GM21717 (cell line): ENCODE measurements around the gene ZKSCAN4.

Experiments used
- ATAC-seq: cut with Tn5 transposase; IDR thresholded peaks from one replicate; pipeline ENCODE4 v1.9.1; 2021; ENCODE audit warnings: mild to moderate bottlenecking, moderate library complexity; ENCODE audit not compliant: unreplicated experiment

ZKSCAN4 gene

GRCh38 chr6:28252009-28252975 lies at the start of gene ZKSCAN4:
Gene ZKSCAN4 (minus strand): TSS chr6:28252269. CDS start chr6:28251980, 289 bp downstream.
- ATAC-seq: peak; percentile 74

- ATAC-seq: no peak
Observed at GRCh38 chr6:28296520-28297060, 44.5 kb upstream of the ZKSCAN4 start.

- no peak for ATAC-seq
Observed at GRCh38 chr6:28295326-28295725, 43.3 kb upstream of the ZKSCAN4 start.

- ATAC-seq: no peak
Observed at GRCh38 chr6:28291573-28291972, 39.5 kb upstream of the ZKSCAN4 start.

- no peak for ATAC-seq
Observed at GRCh38 chr6:28282926-28283325, 30.9 kb upstream of the ZKSCAN4 start.

- ATAC-seq: peak; percentile 75
Observed at GRCh38 chr6:28281288-28282064, 29.4 kb upstream of the ZKSCAN4 start, which contains the start of gene PGBD1. Gene PGBD1 (plus strand): TSS chr6:28281572. CDS start chr6:28283814, 2,242 bp downstream.

- ATAC-seq: no peak
Observed at GRCh38 chr6:28280595-28281287, 28.7 kb upstream of the ZKSCAN4 start.

- ATAC-seq: no peak
Observed at GRCh38 chr6:28277746-28278145, 25.7 kb upstream of the ZKSCAN4 start.

GRCh38 chr6:28274888-28275287 lies 22.8 kb upstream of the ZKSCAN4 start:
- ATAC-seq: no peak

GRCh38 chr6:28269492-28269891 lies 17.4 kb upstream of the ZKSCAN4 start:
- ATAC-seq: no peak

- no peak for ATAC-seq
Observed at GRCh38 chr6:28267695-28268059, 15.6 kb upstream of the ZKSCAN4 start.

- peak; percentile 93 for ATAC-seq
Observed at GRCh38 chr6:28266962-28267694, 15.1 kb upstream of the ZKSCAN4 start, which contains the start of gene ZSCAN26. Gene ZSCAN26 (plus strand): TSS chr6:28267143. CDS start chr6:28271920, 4,777 bp downstream.

GRCh38 chr6:28266563-28266961 lies 14.5 kb upstream of the ZKSCAN4 start:
- no peak for ATAC-seq

GRCh38 chr6:28264834-28265401 lies 12.8 kb upstream of the ZKSCAN4 start:
- no peak for ATAC-seq

- ATAC-seq: no peak
Observed at GRCh38 chr6:28263922-28264321, 11.9 kb upstream of the ZKSCAN4 start.

GRCh38 chr6:28258877-28259777 lies 7.1 kb upstream of the ZKSCAN4 start, which contains the start of gene NKAPL:
Gene NKAPL (plus strand): TSS chr6:28259297. CDS start chr6:28259372, 75 bp downstream.
- ATAC-seq: no peak

- no peak for ATAC-seq
Observed at GRCh38 chr6:28257042-28257441, 5.0 kb upstream of the ZKSCAN4 start.

- no peak for ATAC-seq
Observed at GRCh38 chr6:28254121-28254519, 2.1 kb upstream of the ZKSCAN4 start.

GRCh38 chr6:28251661-28252008 lies 434 bp downstream of the ZKSCAN4 start:
- ATAC-seq: peak; percentile 47
